Panc1 (cell line): Measurements from ENCODE around the gene RNF144B. TPM values are rescaled to one million over a fixed set of nuclear protein-coding genes. Genes with fewer than 3 reads are reported as not detected.

Source experiments
- ATAC-seq: fragments of 200-7000 bp; cut with Tn5 transposase; 2 replicates; pipeline ENCODE4 v1.9.1; 2020; ENCODE audit warnings: mild to moderate bottlenecking, moderate library complexity
- BruUV-seq: library from RNA; stranded (reverse); fragments of 400-500 nt; replicated peaks from 2 replicates; lab custom pipeline; 2021; lab: Mats Ljungman, UMichigan
- CTCF ChIA-PET: fragments of 300-600 bp; sonication (Branson Sonifier 250); formaldehyde crosslinking; loops from one replicate; lab custom pipeline; 2022; ENCODE audit warnings: antibody characterized with exemption; lab: Charles Lee
- POLR2A ChIA-PET: fragments of 300-600 bp; sonication (Branson Sonifier 250); formaldehyde crosslinking; loops from one replicate; lab custom pipeline; 2022; ENCODE audit warnings: antibody characterized with exemption; lab: Charles Lee
- DNase-seq: peaks from one replicate; pipeline ENCODE4 v3.0.0-alpha.2; 2010; ENCODE audit warnings: low read depth, low spot score
- H3K27ac ChIP-seq: 2 replicates; pipeline ENCODE4 v1.5.1; 2011; ENCODE audit warnings: mild to moderate bottlenecking, low read length, inconsistent platforms
- H3K27me3 ChIP-seq: fragments of 200-500 bp; sonication (Bioruptor generic); 2 replicates; pipeline ENCODE4 v1.6.0; 2014; ENCODE audit warnings: low read length, inconsistent platforms; ENCODE audit not compliant: control insufficient read depth, insufficient read depth
- H3K36me3 ChIP-seq: fragments of 200-500 bp; sonication (Bioruptor generic); 2 replicates; pipeline ENCODE4 v1.5.1; 2014; ENCODE audit warnings: inconsistent platforms, mild to moderate bottlenecking, low read length, moderate library complexity; ENCODE audit not compliant: control insufficient read depth, insufficient read depth
- H3K4me1 ChIP-seq: 2 replicates; pipeline ENCODE4 v1.5.1; 2011; ENCODE audit warnings: inconsistent platforms, mild to moderate bottlenecking, low read length, moderate library complexity; ENCODE audit not compliant: control insufficient read depth, insufficient read depth
- H3K4me3 ChIP-seq, 2 experiments: 2 replicates each; pipeline ENCODE4 v1.5.1; 2011 to 2012; ENCODE audit warnings: low read depth in 2 of 2, low read length in 2 of 2, mild to moderate bottlenecking in 2 of 2, inconsistent platforms in 1 of 2, moderate library complexity in 1 of 2
- H3K9me3 ChIP-seq: fragments of 200-500 bp; sonication (Bioruptor generic); 2 replicates; pipeline ENCODE4 v1.5.1; 2014; ENCODE audit warnings: low read depth, mild to moderate bottlenecking, inconsistent platforms, low read length, moderate library complexity; ENCODE audit not compliant: control insufficient read depth, insufficient read depth
- CTCF ChIP-seq: fragments of 450-650 bp; IDR thresholded peaks from 2 replicates; pipeline ENCODE4 v1.5.1; 2017; ENCODE audit warnings: mild to moderate bottlenecking
- POLR2AphosphoS5 ChIP-seq: IDR thresholded peaks from 2 replicates; pipeline ENCODE4 v1.6.1; 2012; ENCODE audit warnings: mild to moderate bottlenecking, low read depth, low read length, moderate library complexity
- REST ChIP-seq, 2 experiments: IDR thresholded peaks; 2 replicates each; pipeline ENCODE4 v1.6.1; 2011 to 2012; ENCODE audit warnings: low read depth in 2 of 2, control low read depth in 1 of 2, low read length in 1 of 2, mild to moderate bottlenecking in 1 of 2, moderate library complexity in 1 of 2; ENCODE audit not compliant: insufficient read depth in 1 of 2
- SIN3A ChIP-seq: IDR thresholded peaks from 2 replicates; pipeline ENCODE4 v1.6.1; 2012; ENCODE audit warnings: low read depth, mild to moderate bottlenecking, low read length, moderate library complexity, borderline replicate concordance; ENCODE audit not compliant: insufficient read depth
- TCF7L2 ChIP-seq: IDR thresholded peaks from 2 replicates; pipeline ENCODE4 v1.6.1; 2011; ENCODE audit warnings: mild to moderate bottlenecking, low read depth, low read length, inconsistent platforms
- in situ Hi-C: cut with HindIII; loops from 2 replicates; pipeline ENCODE4 v1.10.0; 2016; ENCODE audit warnings: low sequenced_read_pairs, low pct_unique_long_range_greater_than_20kb
- intact Hi-C: fragments of 100-400 bp; cut with micrococcal nuclease; formaldehyde crosslinking; loops from one replicate; pipeline ENCODE4 v1.10.0; 2022; ENCODE audit not compliant: unreplicated experiment
- total RNA-seq: library from RNA; stranded (reverse); gene quantifications from one replicate; pipeline ENCODE4 v1.2.1, GENCODE V29; 2021; ENCODE audit not compliant: unreplicated experiment

Gene RNF144B
- total RNA-seq, 1 experiment from 2014 or later = 5.6 TPM

- Histone ChIP-seq H3K36me3 (no peaks in the 10 kb centered on the region), H3K9me3 (no peaks in the 10 kb centered on the region), H3K27ac (no peak overlapping the region), H3K4me3 (no peak overlapping the region), H3K27me3 (no peaks in the 10 kb centered on the region), H3K4me1 (no peaks in the 10 kb centered on the region)
- DNase-seq = no peak
- CTCF ChIA-PET = no interaction called here
- in situ Hi-C loops (no loop called here), intact Hi-C loops (no loop called here)
- TF ChIP-seq CTCF (no peak), POLR2AphosphoS5 (no peak), REST (IDR thresholded peaks at IDR 0.05; ENCODE audit: insufficient read depth in 1 of 2, low read depth in 2 of 2, low read length in 1 of 2) (no peak), TCF7L2 (no peak), SIN3A (no peak)
- ATAC-seq = no peak
- BruUV-seq = no TSS peak
- POLR2A ChIA-PET = no interaction called here
Measured at GRCh38 chr6:18497006-18497405, 109.9 kb downstream of the RNF144B start.

GRCh38 chr6:18498408-18498807, 111.3 kb downstream of the RNF144B start:
- intact Hi-C loops = no loop called here

More at GRCh38 chr6:18498408-18498807, 111.3 kb downstream of the RNF144B start:
- Histone ChIP-seq H3K4me1 (no peaks in the 10 kb centered on the region; the same call in 1 of the 2 replicates), H3K36me3 (no peaks in the 10 kb centered on the region), H3K4me3 (no peak overlapping the region), H3K9me3 (no peaks in the 10 kb centered on the region), H3K27ac (no peak overlapping the region), H3K27me3 (no peaks in the 10 kb centered on the region)
- TF ChIP-seq SIN3A (no peak), REST (IDR thresholded peaks at IDR 0.05; ENCODE audit: insufficient read depth in 1 of 2, low read depth in 2 of 2, low read length in 1 of 2) (no peak), TCF7L2 (no peak), CTCF (no peak), POLR2AphosphoS5 (no peak)
- DNase-seq = no peak
- POLR2A ChIA-PET = interaction anchor here (0.6 kb wide), 1 partner anchor 15 kb away, joined by 17 read pairs; no protein-coding TSS in a partner anchor
- no peak for ATAC-seq
- no TSS peak for BruUV-seq
- CTCF ChIA-PET = no interaction called here
- in situ Hi-C loops = no loop called here
